ENCODE results near the gene SLC1A7. TPM values are rescaled to one million over a fixed set of nuclear protein-coding genes. Genes with fewer than 3 reads are reported as not detected.

The SLC1A7 gene
- total and polyA plus RNA-seq, 2 donors (not counting 1 experiment from before 2014, with no cell fraction given) = 0.10 TPM; not detected in 1

DNA sequence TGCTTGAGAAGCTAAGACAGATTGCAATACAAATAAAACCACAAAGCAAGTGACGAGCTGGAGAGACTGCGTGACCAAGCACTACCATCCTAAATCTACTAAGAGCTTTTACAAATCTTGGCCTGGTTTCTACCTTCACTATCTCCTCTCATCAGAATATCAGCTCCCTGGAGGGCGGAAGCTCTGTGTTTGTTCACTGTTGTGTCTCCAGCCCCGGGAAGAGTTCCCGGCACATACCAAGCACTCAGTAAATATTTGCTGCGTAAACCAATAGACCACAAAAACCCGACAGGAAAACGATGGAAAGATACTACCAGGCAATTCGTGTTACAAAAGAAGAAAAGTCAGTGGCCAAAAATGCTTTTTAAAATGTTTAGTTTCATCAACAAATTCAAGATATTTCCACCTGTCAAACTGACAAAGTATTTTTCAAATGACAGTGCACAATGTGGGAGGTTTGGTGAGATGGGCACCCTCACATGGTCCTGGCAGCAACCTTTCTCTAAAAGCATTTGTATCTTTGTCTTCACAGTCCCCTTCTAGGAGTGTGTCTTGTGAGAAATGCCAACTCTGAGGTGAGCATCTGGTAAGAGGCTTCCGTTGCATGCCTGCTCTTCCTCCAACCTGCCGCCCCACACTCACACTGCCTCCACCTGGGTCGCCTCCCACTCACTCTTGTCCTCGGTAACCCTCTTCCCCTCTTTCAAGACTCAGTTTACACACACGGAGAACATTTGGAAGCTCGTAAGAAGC lies 34.7 kb downstream of the SLC1A7 start:
- H3K27ac Mint-ChIP-seq = no peak overlapping the region
- Histone ChIP-seq H3K4me1 (ENCODE audit: control insufficient read depth in 2 of 2, insufficient read depth in 2 of 2, low read length in 2 of 2) (no peaks in the 10 kb centered on the region), H3K36me3 (replicated peaks in 1 of 2; ENCODE audit: control extremely low read depth in 1 of 2, control insufficient read depth in 1 of 2, extremely low read depth in 1 of 2, insufficient read depth in 2 of 2, low read length in 1 of 2) (no peaks in the 10 kb centered on the region), H3K27me3 (replicated peaks in 1 of 4; ENCODE audit: control extremely low read depth in 1 of 4, control insufficient read depth in 3 of 4, insufficient read depth in 4 of 4, low read length in 3 of 4) (peaks cover 0 to 3% (median 0%) of the 10 kb centered on the region in 4 experiments), H3K27ac (ENCODE audit: low read length in 2 of 2) (no peak overlapping the region), H3K9ac (ENCODE audit: low read length) (no peak overlapping the region), H2AFZ (ENCODE audit: insufficient read depth, low read depth, low read length, poor library complexity, severe bottlenecking) (no peak overlapping the region), H3K4me2 (replicated peaks; ENCODE audit: low read depth, low read length, poor library complexity, severe bottlenecking) (no peak overlapping the region), H3K4me3 (ENCODE audit: control extremely low read depth in 1 of 5, extremely low read depth in 1 of 5, insufficient read depth in 1 of 5, low read depth in 2 of 5, low read length in 4 of 5) (no peak overlapping the region), H4K20me1 (ENCODE audit: control insufficient read depth, insufficient read depth, low read length, poor library complexity, severe bottlenecking) (no peaks in the 10 kb centered on the region), H3K79me2 (ENCODE audit: control insufficient read depth, insufficient read depth, low read length) (no peaks in the 10 kb centered on the region), H3K9me3 (ENCODE audit: control extremely low read depth in 1 of 3, control insufficient read depth in 2 of 3, insufficient read depth in 1 of 3, low read length in 2 of 3) (peaks cover 0 to 3% (median 0%) of the 10 kb centered on the region in 3 donors)
- H3K4me1 Mint-ChIP-seq = no peaks in the 10 kb centered on the region
- H3K27me3 Mint-ChIP-seq = peaks cover 15% of the 10 kb centered on the region
- DNase-seq (no peak), ATAC-seq (ENCODE audit: low read depth) (no peak)
- no peaks in the 10 kb centered on the region for H3K9me3 Mint-ChIP-seq (ENCODE audit: insufficient read depth)
- 85% methylated on average over 10 of the region's 15 CpGs for WGBS (ENCODE audit: insufficient coverage)
- H3K4me3 Mint-ChIP-seq = no peak overlapping the region
- ChIA-PET CTCF (no interaction called here), POLR2A (no interaction called here)
- TF ChIP-seq, protein P1, sequence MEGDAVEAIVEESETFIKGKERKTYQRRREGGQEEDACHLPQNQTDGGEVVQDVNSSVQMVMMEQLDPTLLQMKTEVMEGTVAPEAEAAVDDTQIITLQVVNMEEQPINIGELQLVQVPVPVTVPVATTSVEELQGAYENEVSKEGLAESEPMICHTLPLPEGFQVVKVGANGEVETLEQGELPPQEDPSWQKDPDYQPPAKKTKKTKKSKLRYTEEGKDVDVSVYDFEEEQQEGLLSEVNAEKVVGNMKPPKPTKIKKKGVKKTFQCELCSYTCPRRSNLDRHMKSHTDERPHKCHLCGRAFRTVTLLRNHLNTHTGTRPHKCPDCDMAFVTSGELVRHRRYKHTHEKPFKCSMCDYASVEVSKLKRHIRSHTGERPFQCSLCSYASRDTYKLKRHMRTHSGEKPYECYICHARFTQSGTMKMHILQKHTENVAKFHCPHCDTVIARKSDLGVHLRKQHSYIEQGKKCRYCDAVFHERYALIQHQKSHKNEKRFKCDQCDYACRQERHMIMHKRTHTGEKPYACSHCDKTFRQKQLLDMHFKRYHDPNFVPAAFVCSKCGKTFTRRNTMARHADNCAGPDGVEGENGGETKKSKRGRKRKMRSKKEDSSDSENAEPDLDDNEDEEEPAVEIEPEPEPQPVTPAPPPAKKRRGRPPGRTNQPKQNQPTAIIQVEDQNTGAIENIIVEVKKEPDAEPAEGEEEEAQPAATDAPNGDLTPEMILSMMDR (IDR thresholded peaks at IDR 0.05) = no peak
- TF ChIP-seq EZH2 (IDR thresholded peaks at IDR 0.05; ENCODE audit: borderline replicate concordance, insufficient read depth, low read depth, low read length, poor library complexity, severe bottlenecking) = no peak
- intact Hi-C loops (cut with micrococcal nuclease) = no loop called here

DNA sequence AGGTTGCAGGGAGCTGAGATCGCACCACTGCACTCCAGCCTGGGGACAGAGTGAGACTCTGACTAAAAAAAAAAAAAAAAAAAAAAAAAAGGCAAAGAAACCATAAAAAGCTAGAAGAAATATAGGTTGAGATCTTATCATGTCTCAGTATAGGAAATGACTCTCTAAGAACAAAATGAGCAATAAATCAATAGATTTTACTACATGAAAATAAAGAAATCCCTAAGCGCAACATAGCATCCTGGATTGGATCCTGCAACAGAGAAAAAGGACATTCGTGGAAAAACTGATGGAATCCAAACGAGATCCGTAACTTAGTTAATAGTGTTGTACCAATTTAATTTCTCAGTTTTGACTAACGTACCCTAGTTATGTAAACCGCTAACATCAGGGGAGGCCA lies 35.3 kb downstream of the SLC1A7 start:
- Histone ChIP-seq H3K79me2 (ENCODE audit: control insufficient read depth, insufficient read depth, low read length) (no peaks in the 10 kb centered on the region), H3K9me3 (ENCODE audit: control extremely low read depth in 1 of 3, control insufficient read depth in 2 of 3, insufficient read depth in 1 of 3, low read length in 2 of 3) (peaks cover 0 to 5% (median 0%) of the 10 kb centered on the region in 3 donors), H3K27me3 (replicated peaks in 1 of 4; ENCODE audit: control extremely low read depth in 1 of 4, control insufficient read depth in 3 of 4, insufficient read depth in 4 of 4, low read length in 3 of 4) (no peaks in the 10 kb centered on the region), H3K27ac (ENCODE audit: low read length in 2 of 2) (no peak overlapping the region), H2AFZ (ENCODE audit: insufficient read depth, low read depth, low read length, poor library complexity, severe bottlenecking) (no peak overlapping the region), H3K36me3 (replicated peaks in 1 of 2; ENCODE audit: control extremely low read depth in 1 of 2, control insufficient read depth in 1 of 2, extremely low read depth in 1 of 2, insufficient read depth in 2 of 2, low read length in 1 of 2) (no peaks in the 10 kb centered on the region), H3K4me2 (replicated peaks; ENCODE audit: low read depth, low read length, poor library complexity, severe bottlenecking) (no peak overlapping the region), H4K20me1 (ENCODE audit: control insufficient read depth, insufficient read depth, low read length, poor library complexity, severe bottlenecking) (no peaks in the 10 kb centered on the region), H3K4me1 (ENCODE audit: control insufficient read depth in 2 of 2, insufficient read depth in 2 of 2, low read length in 2 of 2) (no peaks in the 10 kb centered on the region), H3K4me3 (ENCODE audit: control extremely low read depth in 1 of 5, extremely low read depth in 1 of 5, insufficient read depth in 1 of 5, low read depth in 2 of 5, low read length in 4 of 5) (no peak overlapping the region), H3K9ac (ENCODE audit: low read length) (no peak overlapping the region)
- Mint-ChIP-seq H3K4me1 (no peaks in the 10 kb centered on the region), H3K4me3 (no peak overlapping the region), H3K27me3 (peaks cover 15% of the 10 kb centered on the region), H3K27ac (no peak overlapping the region), H3K9me3 (ENCODE audit: insufficient read depth) (no peaks in the 10 kb centered on the region)
- ATAC-seq (ENCODE audit: low read depth) (no peak), DNase-seq (no peak)
- intact Hi-C loops (cut with micrococcal nuclease) = no loop called here
- 93% methylated on average over 2 of the region's 7 CpGs for WGBS (ENCODE audit: insufficient coverage)
- POLR2A ChIA-PET = no interaction called here
- TF ChIP-seq EZH2 (IDR thresholded peaks at IDR 0.05; ENCODE audit: borderline replicate concordance, insufficient read depth, low read depth, low read length, poor library complexity, severe bottlenecking) = no peak
- TF ChIP-seq, protein P1 (IDR thresholded peaks at IDR 0.05) = no peak
- CTCF ChIA-PET = no interaction called here
